Gastrocnemius medialis (tissue), 4 donors: ENCODE data around the gene BCL11A.

Experiments
- POLR2A ChIP-seq, 2 donors: fragments of 450-650 bp; IDR thresholded peaks; one replicate each; pipeline ENCODE4 v1.6.1; 2017; ENCODE audit warnings: antibody characterized with exemption in 2 of 2, mild to moderate bottlenecking in 2 of 2, moderate library complexity in 2 of 2
- TF ChIP-seq, protein P1 (sequence below), 5 experiments: fragments of 450-650 bp in 3 of 5; fragments of 200-600 bp in 2 of 5; sonication (generic) in 2 of 5; IDR thresholded peaks in 4 of 5; conservative IDR thresholded peaks in 1 of 5; 1 replicate in 4 of 5; 2 replicates in 1 of 5; pipeline ENCODE4 v1.5.1; 2016 to 2019; ENCODE audit warnings: antibody characterized with exemption in 5 of 5, mild to moderate bottlenecking in 3 of 5, moderate library complexity in 3 of 5

DNA sequence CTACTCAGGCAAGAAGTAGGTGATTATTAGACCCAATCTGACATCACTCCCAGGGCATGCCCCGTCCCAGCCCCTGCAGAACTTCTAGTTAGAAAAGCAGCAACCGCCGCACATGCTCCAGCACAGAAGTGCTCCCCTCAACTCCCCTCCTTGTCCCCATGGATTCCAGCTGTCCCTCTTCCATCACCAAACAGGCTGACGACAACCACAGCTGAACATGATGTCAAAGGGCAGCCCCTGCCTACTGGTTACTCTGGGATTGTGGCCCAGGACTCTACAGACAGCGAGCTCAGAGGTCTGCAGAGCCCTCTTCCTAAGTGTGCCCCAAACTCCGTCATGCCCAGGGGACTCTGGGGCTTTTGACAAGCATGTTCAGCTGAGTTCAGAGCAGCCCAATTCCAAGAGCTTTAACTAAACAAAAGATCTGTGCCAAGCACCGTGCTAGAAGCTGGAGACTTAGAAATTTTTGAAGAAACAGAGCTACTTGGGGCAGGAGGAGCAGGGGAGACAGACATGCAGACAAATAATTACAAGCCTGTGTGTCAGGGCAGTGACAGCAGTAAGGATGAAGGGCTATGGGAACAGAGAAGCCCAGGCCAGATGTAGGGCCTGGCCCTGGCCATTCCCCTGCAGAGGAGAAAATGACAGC lies 148.1 kb downstream of the BCL11A start:
- TF ChIP-seq, protein P1, sequence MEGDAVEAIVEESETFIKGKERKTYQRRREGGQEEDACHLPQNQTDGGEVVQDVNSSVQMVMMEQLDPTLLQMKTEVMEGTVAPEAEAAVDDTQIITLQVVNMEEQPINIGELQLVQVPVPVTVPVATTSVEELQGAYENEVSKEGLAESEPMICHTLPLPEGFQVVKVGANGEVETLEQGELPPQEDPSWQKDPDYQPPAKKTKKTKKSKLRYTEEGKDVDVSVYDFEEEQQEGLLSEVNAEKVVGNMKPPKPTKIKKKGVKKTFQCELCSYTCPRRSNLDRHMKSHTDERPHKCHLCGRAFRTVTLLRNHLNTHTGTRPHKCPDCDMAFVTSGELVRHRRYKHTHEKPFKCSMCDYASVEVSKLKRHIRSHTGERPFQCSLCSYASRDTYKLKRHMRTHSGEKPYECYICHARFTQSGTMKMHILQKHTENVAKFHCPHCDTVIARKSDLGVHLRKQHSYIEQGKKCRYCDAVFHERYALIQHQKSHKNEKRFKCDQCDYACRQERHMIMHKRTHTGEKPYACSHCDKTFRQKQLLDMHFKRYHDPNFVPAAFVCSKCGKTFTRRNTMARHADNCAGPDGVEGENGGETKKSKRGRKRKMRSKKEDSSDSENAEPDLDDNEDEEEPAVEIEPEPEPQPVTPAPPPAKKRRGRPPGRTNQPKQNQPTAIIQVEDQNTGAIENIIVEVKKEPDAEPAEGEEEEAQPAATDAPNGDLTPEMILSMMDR (IDR thresholded peaks at IDR 0.05 in 4 of 5, conservative IDR thresholded peaks at IDR 0.05 in 1 of 5), result no peak
- TF ChIP-seq POLR2A (IDR thresholded peaks at IDR 0.05), result no peak
